Fibroblast of lung (primary cell): ENCODE measurements around the gene CALML4. TPM values are rescaled to one million over a fixed set of nuclear protein-coding genes. Genes with fewer than 3 reads are reported as not detected.
A peak's percentile ranks its signal among the peaks of the same experiment; 100 is the strongest.

Source experiments
- DNase-seq, 2 donors: peaks; one replicate each; pipeline versions ENCODE4 v3.0.0 to v3.0.0-alpha.2; 2010; ENCODE audit warnings: low read depth in 2 of 2
- H2AFZ ChIP-seq: 2 replicates; pipeline ENCODE4 v1.5.1; 2012; ENCODE audit warnings: low read length, control low read depth, inconsistent platforms
- H3K27ac ChIP-seq: 2 replicates; pipeline ENCODE4 v1.5.1; 2011; ENCODE audit warnings: low read length, control low read depth; ENCODE audit not compliant: insufficient read depth
- H3K27me3 ChIP-seq: 2 replicates; pipeline ENCODE4 v1.5.1; 2011; ENCODE audit warnings: mild to moderate bottlenecking, low read length; ENCODE audit not compliant: control insufficient read depth, insufficient read depth
- H3K36me3 ChIP-seq: 2 replicates; pipeline ENCODE4 v1.5.1; 2011; ENCODE audit warnings: low read length; ENCODE audit not compliant: control insufficient read depth, insufficient read depth
- H3K4me1 ChIP-seq: 2 replicates; pipeline ENCODE4 v1.5.1; 2011; ENCODE audit warnings: low read length; ENCODE audit not compliant: control insufficient read depth, insufficient read depth; ENCODE audit errors: extremely low read depth
- H3K4me2 ChIP-seq: 2 replicates; pipeline ENCODE4 v1.5.1; 2011; ENCODE audit warnings: low read length, control low read depth; ENCODE audit not compliant: insufficient read depth; ENCODE audit errors: extremely low read depth
- H3K4me3 ChIP-seq, 4 experiments: fragments of 200-600 bp in 1 of 4; sonication (generic) in 1 of 4; replicated peaks in 1 of 4; 2 replicates each; pipeline ENCODE4 v1.5.1; 2011 to 2016; ENCODE audit warnings: low read length in 4 of 4, low read depth in 3 of 4, mild to moderate bottlenecking in 3 of 4, control low read depth in 2 of 4, inconsistent platforms in 1 of 4, mixed read lengths in 1 of 4; ENCODE audit not compliant: insufficient read depth in 1 of 4; ENCODE audit errors: control extremely low read depth in 1 of 4
- H3K79me2 ChIP-seq: 2 replicates; pipeline ENCODE4 v1.5.1; 2012; ENCODE audit warnings: mild to moderate bottlenecking, low read length, inconsistent platforms; ENCODE audit not compliant: control insufficient read depth, insufficient read depth
- H3K9ac ChIP-seq: 2 replicates; pipeline ENCODE4 v1.5.1; 2011; ENCODE audit warnings: mild to moderate bottlenecking, low read length, control low read depth; ENCODE audit not compliant: insufficient read depth
- H3K9me3 ChIP-seq: 2 replicates; pipeline ENCODE4 v1.5.1; 2012; ENCODE audit warnings: low read depth, low read length; ENCODE audit not compliant: control insufficient read depth, insufficient read depth
- H4K20me1 ChIP-seq: 2 replicates; pipeline ENCODE4 v1.5.1; 2011; ENCODE audit warnings: low read length; ENCODE audit not compliant: control insufficient read depth, insufficient read depth; ENCODE audit errors: extremely low read depth
- CTCF ChIP-seq, 2 donors: IDR thresholded peaks in 1 of 2; conservative IDR thresholded peaks in 1 of 2; 1 replicate in 1 of 2; 2 replicates in 1 of 2; pipeline ENCODE4 v1.5.1; 2011 to 2012; ENCODE audit warnings: low read length in 2 of 2, control low read depth in 1 of 2, inconsistent platforms in 1 of 2, low read depth in 1 of 2, mild to moderate bottlenecking in 1 of 2
- EZH2 ChIP-seq: IDR thresholded peaks from 2 replicates; pipeline ENCODE4 v1.5.1; 2012; ENCODE audit warnings: low read length, control low read depth, mild to moderate bottlenecking; ENCODE audit errors: missing control alignments
- polyA plus RNA-seq, 2 donors: library from polyadenylated mRNA; depleted of rRNA in 1 of 2; stranded (reverse) in 1 of 2; unstranded in 1 of 2; fragments of >200 nt; gene quantifications; 2 replicates each; pipeline ENCODE4 v1.2.1, GENCODE V29; 2011 to 2012; ENCODE audit warnings: missing spikeins in 1 of 2
- total RNA-seq: library from RNA; depleted of rRNA; stranded (reverse); fragments of >200 nt; gene quantifications from 2 replicates; pipeline ENCODE4 v1.2.1, GENCODE V29; 2014

Gene CALML4
- total and polyA plus RNA-seq, 2 donors (not counting 1 experiment from before 2014, with no cell fraction given): 1.8 to 2.0 TPM

GRCh38 chr15:68148039-68148438 is 57.1 kb downstream of the CALML4 start:
- Histone ChIP-seq H3K4me2 (no peak overlapping the region), H3K9ac (no peak overlapping the region), H3K27ac (no peak overlapping the region), H3K36me3 (no peaks in the 10 kb centered on the region), H3K4me3 (no peak overlapping the region), H3K9me3 (no peaks in the 10 kb centered on the region), H2AFZ (no peak overlapping the region), H3K79me2 (no peaks in the 10 kb centered on the region), H3K27me3 (no peaks in the 10 kb centered on the region), H4K20me1 (no peaks in the 10 kb centered on the region), H3K4me1 (peaks cover 2% of the 10 kb centered on the region)
- TF ChIP-seq EZH2: no peak
- no peak for DNase-seq

DNA sequence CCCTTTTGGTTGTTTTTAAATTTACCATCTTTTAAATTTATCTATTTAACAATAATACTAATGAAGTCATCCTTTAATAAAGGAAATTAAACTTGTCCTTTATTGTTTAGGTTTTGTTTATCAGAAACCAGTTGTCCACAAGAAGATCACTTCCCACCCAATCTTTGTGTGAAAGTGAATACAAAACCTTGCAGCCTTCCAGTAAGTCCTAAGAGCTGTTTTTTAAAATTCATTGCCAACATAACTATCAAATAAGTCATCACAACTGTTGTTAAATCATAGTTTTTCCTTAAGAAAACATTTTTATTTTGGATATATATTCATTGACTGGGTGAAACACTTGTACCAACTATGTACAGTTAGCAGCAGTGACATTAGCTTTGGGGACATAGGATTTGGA is 59.4 kb downstream of the CALML4 start:
- Histone ChIP-seq H2AFZ (no peak overlapping the region), H3K27me3 (no peaks in the 10 kb centered on the region), H4K20me1 (no peaks in the 10 kb centered on the region), H3K27ac (no peak overlapping the region), H3K9ac (no peak overlapping the region), H3K9me3 (no peaks in the 10 kb centered on the region), H3K4me3 (no peak overlapping the region), H3K36me3 (no peaks in the 10 kb centered on the region), H3K4me2 (no peak overlapping the region), H3K4me1 (peaks cover 2% of the 10 kb centered on the region), H3K79me2 (no peaks in the 10 kb centered on the region)
- TF ChIP-seq EZH2 (no peak), CTCF (conservative IDR thresholded peaks at IDR 0.05 in 1 of 2, IDR thresholded peaks at IDR 0.05 in 1 of 2; ENCODE audit: low read depth in 1 of 2, low read length in 2 of 2) (no peak)
- peak in 1 of 2 donors; percentile 9 for DNase-seq

GRCh38 chr15:68143785-68144184 is 61.3 kb downstream of the CALML4 start:
- H3K36me3 ChIP-seq: no peaks in the 10 kb centered on the region
- no peak overlapping the region for H3K9ac ChIP-seq
- no peaks in the 10 kb centered on the region for H3K9me3 ChIP-seq
- no peaks in the 10 kb centered on the region for H4K20me1 ChIP-seq
- H3K27ac ChIP-seq: no peak overlapping the region
- TF ChIP-seq EZH2 (no peak), CTCF (conservative IDR thresholded peaks at IDR 0.05 in 1 of 2, IDR thresholded peaks at IDR 0.05 in 1 of 2; ENCODE audit: low read depth in 1 of 2, low read length in 2 of 2) (no peak)
- H3K4me2 ChIP-seq: no peak overlapping the region
- H3K79me2 ChIP-seq: no peaks in the 10 kb centered on the region
- H3K4me3 ChIP-seq: no peak overlapping the region
- no peak for DNase-seq
- peaks cover 1% of the 10 kb centered on the region for H3K4me1 ChIP-seq
- no peaks in the 10 kb centered on the region for H3K27me3 ChIP-seq
- H2AFZ ChIP-seq: no peak overlapping the region
